Right lobe of liver (tissue), 6 donors: ENCODE measurements around the gene C11orf52. TPM values are rescaled to one million over a fixed set of nuclear protein-coding genes. Genes with fewer than 3 reads are reported as not detected.
"Not testable (repeated sequence)": the region's sequence is repeated elsewhere in the genome, so short reads cannot be mapped to it uniquely, and the experiment has no call there.

Source experiments
- ATAC-seq, 4 donors: fragments of 200-7000 bp; cut with Tn5 transposase; one replicate each; pipeline ENCODE4 v1.9.1; 2020; ENCODE audit warnings: mild to moderate bottlenecking in 4 of 4, moderate library complexity in 4 of 4
- DNase-seq, 3 donors: peaks; one replicate each; pipeline ENCODE4 v3.0.0-alpha.2; 2020
- H3K27ac ChIP-seq, 3 donors: fragments of 200-600 bp; one replicate each; pipeline ENCODE4 v1.8.0; 2022
- H3K27me3 ChIP-seq, 2 donors: fragments of 200-600 bp; one replicate each; pipeline ENCODE4 v1.8.0; 2022
- H3K36me3 ChIP-seq, 4 donors: fragments of 200-600 bp; sonication (generic) in 1 of 4; one replicate each; pipeline versions ENCODE4 v1.5.1 to v1.8.0; 2017 to 2022; ENCODE audit warnings: control low read depth in 1 of 4
- H3K4me1 ChIP-seq, 4 donors: fragments of 200-600 bp; sonication (generic) in 1 of 4; one replicate each; pipeline versions ENCODE4 v1.5.1 to v1.8.0; 2017 to 2022; ENCODE audit warnings: control low read depth in 1 of 4
- H3K4me3 ChIP-seq, 3 donors: fragments of 200-600 bp; one replicate each; pipeline ENCODE4 v1.8.0; 2022
- H3K9me3 ChIP-seq, 4 donors: fragments of 200-600 bp; sonication (generic) in 1 of 4; one replicate each; pipeline versions ENCODE4 v1.5.1 to v1.8.0; 2017 to 2022; ENCODE audit warnings: control low read depth in 1 of 4
- CTCF ChIP-seq, 4 donors: fragments of 200-600 bp in 3 of 4; fragments of 450-650 bp in 1 of 4; IDR thresholded peaks; one replicate each; pipeline versions ENCODE4 v1.5.1 to v1.8.0; 2016 to 2022; ENCODE audit warnings: antibody characterized with exemption in 4 of 4, mild to moderate bottlenecking in 2 of 4
- POLR2A ChIP-seq: fragments of 450-650 bp; IDR thresholded peaks from one replicate; pipeline ENCODE4 v1.6.1; 2017; ENCODE audit warnings: antibody characterized with exemption, mild to moderate bottlenecking
- WGBS: methylation state at CpG from one replicate; pipeline ENCODE4 v1.1.6; 2018; ENCODE audit warnings: low coverage, low lambda C conversion rate; ENCODE audit not compliant: insufficient coverage; ENCODE audit errors: missing lambda C conversion rate; 5-methylcytosine and 5-hydroxymethylcytosine counted together
- intact Hi-C, 2 donors: fragments of 100-400 bp; cut with DNase I; formaldehyde crosslinking; loops; one replicate each; pipeline versions ENCODE4 v1.11.2 to v1.14.1; 2022
- total RNA-seq, 6 experiments: library from RNA; depleted of rRNA in 2 of 6; stranded (reverse); fragments of >200 nt in 2 of 6; fragmentation: NEBNext Ultra II Directional in 3 of 6; extraction: Animal tissue kit (Norgen Biotek cat#: 25700) in 3 of 6; gene quantifications; one replicate each; pipeline versions ENCODE4 v1.1.0 to v1.2.4, GENCODE V29; 2016 to 2023
- donor health status: DM: no; HTN: yes; CAD: no.
- donor health status: DM: no; HTN: no; CAD: no.
- donor health status: DM: no; HTN: no; CAD: no.
- donor health status: DM: no; HTN: yes; CAD: no.
- donor health status: DM: no; HTN: yes; CAD: no.

C11orf52 gene
- total RNA-seq, 6 experiments from 2014 or later = 6.4 to 12.6 (median 10.3) TPM

DNA sequence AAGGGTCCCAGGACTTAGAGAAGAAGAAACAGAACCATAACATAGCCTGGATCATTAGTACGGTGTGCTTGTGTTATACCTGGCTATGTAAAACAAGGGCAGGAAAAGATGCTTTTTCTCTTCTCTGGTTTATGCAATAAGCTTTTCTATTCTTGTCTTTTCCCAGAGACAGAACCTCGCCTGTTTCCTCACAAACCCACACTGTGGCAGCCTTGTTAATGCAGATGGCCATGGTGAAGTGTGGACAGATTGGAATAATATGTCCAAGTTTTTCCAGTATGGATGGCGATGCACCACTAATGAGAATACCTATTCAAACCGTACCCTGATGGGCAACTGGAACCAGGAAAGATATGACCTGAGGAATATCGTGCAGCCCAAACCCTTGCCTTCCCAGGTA, 36.5 kb upstream of the C11orf52 start:
- no peak for TF ChIP-seq CTCF (IDR thresholded peaks at IDR 0.05)
- TF ChIP-seq POLR2A = no peak
- 94% methylated on average over 5 of the region's 5 CpGs for WGBS
- H3K4me1 ChIP-seq = peaks cover 0 to 6% (median 0%) of the 10 kb centered on the region in 4 donors
- intact Hi-C loops = no loop called here
- ATAC-seq = no peak
- H3K36me3 ChIP-seq = no peaks in the 10 kb centered on the region
- H3K27me3 ChIP-seq = no peaks in the 10 kb centered on the region
- H3K27ac ChIP-seq = no peak overlapping the region
- H3K4me3 ChIP-seq = no peak overlapping the region
- H3K9me3 ChIP-seq = no peaks in the 10 kb centered on the region
- DNase-seq = no peak

- H3K4me1 ChIP-seq, H3K4me3 ChIP-seq, ATAC-seq, H3K27ac ChIP-seq, H3K9me3 ChIP-seq, H3K36me3 ChIP-seq, DNase-seq, H3K27me3 ChIP-seq, intact Hi-C loops: not testable (repeated sequence)
- 91% methylated on average over 4 of the region's 4 CpGs for WGBS
Observed at GRCh38 chr11:111885053-111885452, 33.7 kb upstream of the C11orf52 start.

DNA sequence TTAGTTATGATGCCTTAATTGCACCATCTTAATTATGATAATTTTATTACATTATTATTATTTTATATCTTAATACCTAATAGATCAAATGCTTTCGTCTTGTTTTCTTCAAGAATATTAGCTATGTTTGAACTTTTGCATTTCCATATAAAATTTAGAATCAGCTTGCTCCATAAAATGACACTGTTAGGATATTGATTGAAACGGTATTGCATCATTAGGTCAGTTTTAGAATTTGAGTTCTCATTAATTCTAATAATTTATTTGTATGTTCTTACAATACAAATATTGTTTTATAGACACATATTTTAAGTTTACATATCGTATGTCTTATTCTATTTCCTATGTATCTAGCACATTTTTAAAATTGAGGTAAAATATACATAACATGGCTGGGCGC, 32.7 kb upstream of the C11orf52 start:
- ATAC-seq (no peak), DNase-seq (no peak)
- H3K9me3 ChIP-seq = no peaks in the 10 kb centered on the region
- no peak overlapping the region for H3K4me3 ChIP-seq
- no peak overlapping the region for H3K27ac ChIP-seq
- no peaks in the 10 kb centered on the region for H3K27me3 ChIP-seq
- H3K36me3 ChIP-seq = no peaks in the 10 kb centered on the region
- intact Hi-C loops = no loop called here
- H3K4me1 ChIP-seq = no peaks in the 10 kb centered on the region
- TF ChIP-seq CTCF (IDR thresholded peaks at IDR 0.05) = no peak
- TF ChIP-seq POLR2A = no peak
- 62% methylated on average over 4 of the region's 4 CpGs for WGBS

GRCh38 chr11:111886844-111887243, 31.9 kb upstream of the C11orf52 start:
- Histone ChIP-seq H3K27me3 (no peaks in the 10 kb centered on the region), H3K27ac (no peak overlapping the region), H3K9me3 (no peaks in the 10 kb centered on the region), H3K36me3 (no peaks in the 10 kb centered on the region), H3K4me1 (no peaks in the 10 kb centered on the region), H3K4me3 (no peak overlapping the region)
- ATAC-seq = no peak
- TF ChIP-seq CTCF (IDR thresholded peaks at IDR 0.05) = no peak
- DNase-seq = no peak
- 45% methylated on average over 2 of the region's 2 CpGs for WGBS
- intact Hi-C loops = no loop called here

GRCh38 chr11:111905411-111905810, 13.3 kb upstream of the C11orf52 start:
- intact Hi-C loops = no loop called here
- Histone ChIP-seq H3K27ac (no peak overlapping the region), H3K27me3 (no peaks in the 10 kb centered on the region), H3K4me3 (no peak overlapping the region), H3K4me1 (no peaks in the 10 kb centered on the region), H3K36me3 (no peaks in the 10 kb centered on the region), H3K9me3 (no peaks in the 10 kb centered on the region)
- ATAC-seq = no peak
- 53% methylated on average over 2 of the region's 2 CpGs for WGBS
- no peak for DNase-seq
- TF ChIP-seq CTCF (IDR thresholded peaks at IDR 0.05) (no peak), POLR2A (no peak)
